A549 (cell line): ENCODE data around the gene RAG2. TPM values are rescaled to one million over a fixed set of nuclear protein-coding genes. Genes with fewer than 3 reads are reported as not detected.

ENCODE experiments used
- ATAC-seq, 2 experiments: fragments of 200-7000 bp in 1 of 2; fragments of >200 bp in 1 of 2; cut with Nextera tagmentation in 1 of 2; cut with Tn5 transposase in 1 of 2; 3 replicates each; pipeline versions ENCODE4 v1.8.0 to v1.9.1; 2018 to 2020; ENCODE audit warnings: mild to moderate bottlenecking in 1 of 2, moderate library complexity in 1 of 2
- CTCF ChIA-PET: fragments of 300-600 bp; sonication (Branson Sonifier 250); formaldehyde crosslinking; extraction: SDS; loops from one replicate; lab custom pipeline; 2021; ENCODE audit warnings: antibody characterized with exemption, inconsistent platforms; lab: Yijun Ruan, JAX
- POLR2A ChIA-PET: fragments of 350-600 bp; formaldehyde crosslinking; extraction: SDS; loops from one replicate; lab custom pipeline; 2021; ENCODE audit warnings: antibody characterized with exemption, inconsistent platforms; lab: Yijun Ruan, JAX
- DNase-seq, 2 experiments: peaks; one replicate each; pipeline versions ENCODE4 v3.0.0 to v3.0.0-alpha.2; 2011 to 2016; ENCODE audit warnings: low read depth in 1 of 2, low spot score in 1 of 2
- FAIRE-seq: peaks from 2 replicates; lab custom pipeline; 2011; peaks lifted over from hg19 to GRCh38; lab: Jason Lieb, UNC
- H3K27ac ChIP-seq, 2 experiments: fragments of >200 bp; sonication (Bioruptor Twin); formaldehyde crosslinking; 3 replicates each; pipeline ENCODE4 v1.5.1; 2016 to 2017
- H3K4me1 ChIP-seq: fragments of >200 bp; sonication (Bioruptor Twin); formaldehyde crosslinking; 3 replicates; pipeline ENCODE4 v1.6.1; 2016
- H3K4me2 ChIP-seq: fragments of >200 bp; sonication (Bioruptor Twin); formaldehyde crosslinking; 3 replicates; pipeline ENCODE4 v1.6.1; 2016
- H3K4me3 ChIP-seq: fragments of >200 bp; sonication (Bioruptor Twin); formaldehyde crosslinking; 3 replicates; pipeline ENCODE4 v1.5.1; 2016
- H3K9me3 ChIP-seq: fragments of >200 bp; sonication (Bioruptor Twin); formaldehyde crosslinking; 3 replicates; pipeline ENCODE4 v1.6.1; 2016
- CBX2 ChIP-seq: fragments of 200-600 bp; sonication (generic); IDR thresholded peaks from 2 replicates; pipeline ENCODE4 v1.6.1; 2016; ENCODE audit warnings: low read depth, mild to moderate bottlenecking, borderline replicate concordance
- CBX8 ChIP-seq: fragments of 200-600 bp; sonication (generic); IDR thresholded peaks from 2 replicates; pipeline ENCODE4 v1.6.1; 2016
- CTCF ChIP-seq: fragments of >200 bp; sonication (Bioruptor Twin); formaldehyde crosslinking; IDR thresholded peaks from 3 replicates; pipeline ENCODE4 v1.5.1; 2016
- EHMT2 ChIP-seq: fragments of 200-600 bp; sonication (generic); IDR thresholded peaks from 2 replicates; pipeline ENCODE4 v1.6.1; 2016; ENCODE audit warnings: antibody characterized with exemption, low read depth, mild to moderate bottlenecking, moderate library complexity
- ELK1 ChIP-seq: fragments of 150-350 bp; IDR thresholded peaks from 2 replicates; pipeline ENCODE4 v1.6.1; 2014; ENCODE audit warnings: low read depth, mild to moderate bottlenecking, low read length
- EP300 ChIP-seq, 2 experiments: fragments of >200 bp; sonication (Bioruptor Twin); formaldehyde crosslinking; IDR thresholded peaks; 2 replicates in 1 of 2; 3 replicates in 1 of 2; pipeline ENCODE4 v1.6.1; 2016 to 2017
- ESRRA ChIP-seq: fragments of 150-350 bp; IDR thresholded peaks from 2 replicates; pipeline ENCODE4 v1.6.1; 2014; ENCODE audit warnings: mild to moderate bottlenecking, low read length, borderline replicate concordance
- FOSB ChIP-seq: fragments of 250-450 bp; sonication (Bioruptor Pico); IDR thresholded peaks from 2 replicates; pipeline ENCODE4 v1.5.0; 2020; ENCODE audit warnings: mild to moderate bottlenecking, moderate library complexity
- GATA3 ChIP-seq: IDR thresholded peaks from 2 replicates; pipeline ENCODE4 v1.6.1; 2012; ENCODE audit warnings: borderline replicate concordance
- HDAC2 ChIP-seq: fragments of 200-600 bp; sonication (generic); IDR thresholded peaks from 2 replicates; pipeline ENCODE4 v1.6.1; 2016
- HES2 ChIP-seq: fragments of >200 bp; sonication (Bioruptor Twin); formaldehyde crosslinking; IDR thresholded peaks from 2 replicates; pipeline ENCODE4 v1.6.1; 2016
- HMGXB4 ChIP-seq: fragments of 250-450 bp; sonication (Bioruptor Pico); IDR thresholded peaks from 2 replicates; pipeline ENCODE4 v1.5.0; 2021; ENCODE audit warnings: mild to moderate bottlenecking, moderate library complexity, borderline replicate concordance
- HOXB5 ChIP-seq: fragments of 250-450 bp; sonication (Bioruptor Pico); IDR thresholded peaks from 2 replicates; pipeline ENCODE4 v1.5.0; 2020; ENCODE audit warnings: mild to moderate bottlenecking, moderate library complexity
- JUNB ChIP-seq: fragments of >200 bp; sonication (Bioruptor Twin); formaldehyde crosslinking; IDR thresholded peaks from 2 replicates; pipeline ENCODE4 v1.6.1; 2016
- KDM1A ChIP-seq: fragments of 200-600 bp; sonication (generic); IDR thresholded peaks from 2 replicates; pipeline ENCODE4 v1.6.1; 2016; ENCODE audit warnings: low read depth, mild to moderate bottlenecking
- MAFK ChIP-seq: fragments of 450-650 bp; IDR thresholded peaks from 2 replicates; pipeline ENCODE4 v1.6.1; 2014; ENCODE audit not compliant: partially characterized antibody
- MAZ ChIP-seq: fragments of 150-350 bp; IDR thresholded peaks from 2 replicates; pipeline ENCODE4 v1.6.1; 2014; ENCODE audit warnings: antibody characterized with exemption, low read depth, low read length, borderline replicate concordance
- NFE2L2 ChIP-seq: fragments of 150-350 bp; conservative IDR thresholded peaks from 2 replicates; pipeline ENCODE4 v1.6.1; 2014; ENCODE audit warnings: low read length
- NPAS2 ChIP-seq: fragments of 250-450 bp; sonication (Bioruptor Pico); IDR thresholded peaks from 2 replicates; pipeline ENCODE4 v1.8.0; 2022; ENCODE audit warnings: mild to moderate bottlenecking, moderate library complexity, borderline replicate concordance
- NR3C1 ChIP-seq: fragments of >200 bp; sonication (Bioruptor Twin); formaldehyde crosslinking; IDR thresholded peaks from 3 replicates; pipeline ENCODE4 v1.6.1; 2017
- PBX3 ChIP-seq: IDR thresholded peaks from 2 replicates; pipeline ENCODE4 v1.6.1; 2012
- POLR2A ChIP-seq: IDR thresholded peaks from 2 replicates; pipeline ENCODE4 v1.6.1; 2012; ENCODE audit warnings: mild to moderate bottlenecking, low read length
- POLR2AphosphoS2 ChIP-seq: conservative IDR thresholded peaks from 2 replicates; pipeline ENCODE4 v1.6.1; 2012; ENCODE audit warnings: low read length, improper control_type of control experiment, inconsistent platforms
- RARB ChIP-seq: fragments of 250-450 bp; sonication (Bioruptor Pico); IDR thresholded peaks from 2 replicates; pipeline ENCODE4 v1.8.0; 2021; ENCODE audit warnings: mild to moderate bottlenecking, moderate library complexity
- RNF2 ChIP-seq: fragments of 200-600 bp; sonication (generic); IDR thresholded peaks from 2 replicates; pipeline ENCODE4 v1.6.1; 2016; ENCODE audit warnings: low read depth, mild to moderate bottlenecking, antibody characterized with exemption, moderate library complexity, borderline replicate concordance
- SREBF2 ChIP-seq: fragments of 450-650 bp; IDR thresholded peaks from 2 replicates; pipeline ENCODE4 v1.6.1; 2014; ENCODE audit warnings: mild to moderate bottlenecking, moderate library complexity
- TFCP2L1 ChIP-seq: fragments of 250-450 bp; sonication (Bioruptor Pico); IDR thresholded peaks from 2 replicates; pipeline ENCODE4 v1.5.0; 2021; ENCODE audit warnings: mild to moderate bottlenecking
- USF2 ChIP-seq: fragments of 450-650 bp; IDR thresholded peaks from 2 replicates; pipeline ENCODE4 v1.6.1; 2014; ENCODE audit warnings: antibody characterized with exemption
- ZC3H11A ChIP-seq: fragments of 450-650 bp; IDR thresholded peaks from 2 replicates; pipeline ENCODE4 v1.6.1; 2014; ENCODE audit warnings: antibody characterized with exemption, mild to moderate bottlenecking
- WGBS: methylation state at CpG from one replicate; pipeline ENCODE4 v1.1.6; 2017; ENCODE audit errors: missing lambda C conversion rate; 5-methylcytosine and 5-hydroxymethylcytosine counted together
- polyA plus RNA-seq, 4 experiments: library from polyadenylated mRNA; depleted of rRNA in 3 of 4; stranded (reverse); fragments of >200 nt; fragmentation: RNase III in 1 of 4; extraction: RNeasy Plus Mini Kit Qiagen cat#74134 plus additional on column Dnase treatment in 1 of 4; gene quantifications; 2 replicates in 3 of 4; 3 replicates in 1 of 4; pipeline ENCODE4 v1.2.3, GENCODE V29; 2011 to 2017

Gene RAG2
- polyA plus RNA-seq, 2 of the 4 experiments (the other 2 are of a cell fraction): not detected

GRCh38 chr11:36602135-36602534 is 4.1 kb upstream of the RAG2 start:
- Histone ChIP-seq H3K4me2 (no peak overlapping the region), H3K4me1 (no peaks in the 10 kb centered on the region), H3K27ac (no peak overlapping the region), H3K4me3 (no peak overlapping the region), H3K9me3 (no peaks in the 10 kb centered on the region)
- DNase-seq (no peak), ATAC-seq (no peak), FAIRE-seq (no peak)
- no peak for TF ChIP-seq POLR2A
- no peak for TF ChIP-seq TFCP2L1 (CRISPR knock-in tag)
- no peak for TF ChIP-seq CTCF
- TF ChIP-seq MAZ: no peak
- no peak for TF ChIP-seq NPAS2
- no peak for TF ChIP-seq HOXB5 (CRISPR knock-in tag)
- no peak for TF ChIP-seq MAFK
- no peak for TF ChIP-seq JUNB
- no peak for TF ChIP-seq CBX8
- TF ChIP-seq HDAC2: no peak
- TF ChIP-seq FOSB (CRISPR knock-in tag): no peak
- TF ChIP-seq RNF2: no peak
- no peak for TF ChIP-seq POLR2AphosphoS2
- TF ChIP-seq RARB: no peak
- TF ChIP-seq PBX3: no peak
- no peak for TF ChIP-seq HES2
- no peak for TF ChIP-seq KDM1A
- no peak for TF ChIP-seq ZC3H11A
- no peak for TF ChIP-seq NFE2L2
- TF ChIP-seq GATA3: no peak
- ChIA-PET CTCF (no interaction called here), POLR2A (no interaction called here)

- no peak for DNase-seq
- CTCF ChIA-PET: no interaction called here
- POLR2A ChIA-PET: no interaction called here
- Histone ChIP-seq H3K4me2 (no peak overlapping the region), H3K4me3 (no peak overlapping the region), H3K27ac (no peak overlapping the region), H3K4me1 (no peaks in the 10 kb centered on the region), H3K9me3 (no peaks in the 10 kb centered on the region)
- no peak for ATAC-seq
- 68% methylated on average over 2 of the region's 2 CpGs for WGBS
- FAIRE-seq: no peak
- TF ChIP-seq ELK1 (no peak), RNF2 (no peak), EHMT2 (no peak), KDM1A (no peak), HOXB5 (CRISPR knock-in tag) (no peak), SREBF2 (no peak), MAZ (no peak), POLR2AphosphoS2 (no peak), ESRRA (no peak), RARB (no peak), CTCF (no peak), USF2 (no peak), NFE2L2 (no peak), CBX2 (no peak), NR3C1 (no peak), EP300 (IDR thresholded peaks at IDR 0.05) (no peak), HMGXB4 (no peak), PBX3 (no peak), TFCP2L1 (CRISPR knock-in tag) (no peak)
These were observed 3.1 kb upstream of the RAG2 start for GRCh38 chr11:36601155-36601554.
